A549 treated with AZD9567 at 1 μM for 4 hours (cell line): ENCODE measurements around the gene IMPACT. TPM values are rescaled to one million over a fixed set of nuclear protein-coding genes. Genes with fewer than 3 reads are reported as not detected.

ENCODE experiments used
- total RNA-seq: library from RNA; stranded (reverse); fragments of 200-300 nt; extraction: Qiagen RNA extraction; gene quantifications from 5 replicates; pipeline ENCODE4 v1.2.3, GENCODE V29; 2022; ENCODE audit not compliant: insufficient read depth

The IMPACT gene, protein sequence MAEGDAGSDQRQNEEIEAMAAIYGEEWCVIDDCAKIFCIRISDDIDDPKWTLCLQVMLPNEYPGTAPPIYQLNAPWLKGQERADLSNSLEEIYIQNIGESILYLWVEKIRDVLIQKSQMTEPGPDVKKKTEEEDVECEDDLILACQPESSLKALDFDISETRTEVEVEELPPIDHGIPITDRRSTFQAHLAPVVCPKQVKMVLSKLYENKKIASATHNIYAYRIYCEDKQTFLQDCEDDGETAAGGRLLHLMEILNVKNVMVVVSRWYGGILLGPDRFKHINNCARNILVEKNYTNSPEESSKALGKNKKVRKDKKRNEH
- total RNA-seq = 10.4 to 19.5 TPM (median 13.7 TPM) in 5 replicates

DNA sequence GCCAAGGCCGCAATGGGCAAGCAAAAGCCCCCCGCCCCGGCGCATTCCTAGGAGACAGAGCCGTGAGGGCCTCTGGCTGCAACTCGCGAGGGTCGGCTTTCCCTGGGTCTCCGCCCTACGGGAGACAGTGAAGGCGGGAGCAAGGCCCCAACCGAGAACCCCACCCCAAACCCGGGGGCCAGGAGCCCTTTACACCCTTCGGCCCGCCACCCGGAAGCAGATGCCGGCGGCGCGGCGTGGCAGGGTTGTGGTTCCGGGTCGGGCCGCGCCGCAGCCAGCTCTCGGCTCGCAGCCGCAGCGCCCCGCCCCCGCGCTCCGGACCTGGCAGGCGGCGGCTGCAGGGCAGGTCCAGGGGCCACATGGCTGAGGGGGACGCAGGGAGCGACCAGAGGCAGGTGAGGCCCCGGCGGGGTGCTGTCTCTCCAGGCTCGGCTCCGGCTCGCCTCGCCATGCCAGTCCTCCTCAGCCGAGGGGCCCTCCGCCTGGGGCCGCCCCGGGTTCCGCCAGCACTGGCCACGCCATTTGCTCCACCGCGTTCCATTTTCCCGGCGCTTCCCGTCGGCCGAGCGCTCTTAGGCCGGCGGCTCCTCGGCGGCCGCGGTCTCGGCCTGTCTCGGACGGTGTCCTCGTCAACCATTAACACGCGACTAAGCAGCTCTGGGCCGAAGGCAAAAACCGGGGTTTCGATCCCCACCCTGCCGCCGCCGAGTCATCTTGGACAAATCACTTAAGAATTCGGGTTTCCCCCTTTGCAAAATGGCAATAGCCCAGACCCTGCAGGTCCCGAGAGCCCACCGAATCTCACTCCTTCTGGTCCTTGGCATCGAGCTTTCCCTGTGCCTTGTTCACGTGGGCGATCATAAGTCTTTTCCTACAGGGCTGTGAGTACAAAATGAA is at the start of gene IMPACT:
Gene IMPACT, plus strand, starts transcription at position 273 of the 897 bp plus-strand sequence. Its CDS starts 87 bp downstream, at position 360.

DNA sequence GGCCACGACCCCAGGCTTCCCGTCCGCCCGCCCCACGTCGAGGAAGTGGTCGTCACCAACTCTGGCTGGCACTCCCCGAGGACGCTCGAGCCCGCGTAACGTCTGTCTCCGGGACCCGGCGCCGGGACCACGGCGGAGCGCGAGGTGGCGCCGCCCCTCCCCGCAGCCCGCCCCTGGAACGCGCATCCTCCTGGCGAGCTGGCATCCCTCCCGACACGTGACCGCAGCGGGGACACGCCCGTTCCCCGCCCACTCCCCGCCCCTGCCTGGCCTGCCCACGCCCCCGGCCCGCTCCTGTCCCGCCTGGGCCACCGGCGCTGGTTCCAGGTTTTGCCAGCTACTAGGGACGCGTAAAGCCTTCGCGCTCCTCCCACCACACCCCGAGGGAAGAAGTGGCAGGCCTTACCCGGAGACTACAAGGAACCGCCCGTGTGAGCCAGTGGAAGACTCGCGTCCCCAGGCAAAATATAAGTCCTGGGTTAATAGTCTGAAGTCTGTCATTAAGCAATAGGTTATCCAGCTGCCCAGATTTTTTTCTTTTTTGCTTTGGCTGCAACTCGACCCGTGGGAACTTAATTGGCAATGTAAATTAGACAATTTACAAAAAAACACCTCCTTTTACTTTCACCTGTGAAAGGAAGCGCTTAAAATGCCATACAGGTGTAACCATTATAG is 28.6 kb upstream of the IMPACT start, which contains the start of gene OSBPL1A:
Gene OSBPL1A, minus strand, starts transcription at position 131 of the 675 bp plus-strand sequence. CDS start 20,291 bp downstream, outside the sequence.

DNA sequence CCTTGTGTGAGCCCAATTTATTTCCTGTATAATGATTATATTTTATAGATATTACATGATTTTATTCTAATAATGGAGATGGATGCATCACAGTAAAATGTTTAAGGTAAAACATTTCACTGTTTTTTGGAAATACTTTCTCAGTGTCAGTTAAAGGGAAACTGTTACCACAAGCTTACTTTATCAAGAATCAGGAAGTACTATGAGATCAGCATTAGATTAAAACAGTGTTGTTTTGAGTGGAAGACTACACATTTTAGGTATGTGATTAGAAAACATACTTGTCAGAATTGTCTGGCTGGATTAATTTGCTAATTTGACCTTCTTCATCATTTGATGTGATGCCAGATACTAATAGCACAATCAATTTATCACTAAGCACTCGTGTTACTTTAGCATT is 33.9 kb downstream of the IMPACT start, which contains the start of gene HRH4:
Gene HRH4, plus strand, starts transcription at position 250 of the 400 bp plus-strand sequence. Its CDS starts 92 bp downstream, at position 342.

Other genes starting within 250 kb of the IMPACT start
- gene OSBPL1A, start 28.8 kb upstream of the IMPACT start, total RNA-seq = 11.6 to 23.1 TPM (median 13.1 TPM) in 5 replicates
- gene HRH4, start 34.0 kb downstream of the IMPACT start, total RNA-seq = 0.02 TPM in 1 of 5 replicates, not detected in the others